HEK293 (cell line): Measurements from ENCODE around the gene ABI3.

Experiments
- CTCF ChIP-seq: fragments of 450-650 bp; formaldehyde crosslinking; IDR thresholded peaks from 2 replicates; pipeline ENCODE4 v1.5.1; 2016; ENCODE audit warnings: missing biosample characterization, missing genetic modification characterization
- ELK4 ChIP-seq: IDR thresholded peaks from 2 replicates; pipeline ENCODE4 v1.6.1; 2011; ENCODE audit warnings: mild to moderate bottlenecking, low read depth, low read length, borderline replicate concordance
- HOXC10 ChIP-seq: sonication (generic); formaldehyde crosslinking; IDR thresholded peaks from 2 replicates; pipeline ENCODE4 v1.8.1; 2023; ENCODE audit warnings: mild to moderate bottlenecking, missing genetic modification reagents
- KLF17 ChIP-seq: fragments of 450-650 bp; formaldehyde crosslinking; IDR thresholded peaks from 2 replicates; pipeline ENCODE4 v1.5.1; 2016; ENCODE audit warnings: missing biosample characterization, missing genetic modification characterization
- PBX3 ChIP-seq: sonication (generic); formaldehyde crosslinking; IDR thresholded peaks from 2 replicates; pipeline ENCODE4 v1.8.1; 2022; ENCODE audit warnings: mild to moderate bottlenecking, moderate library complexity, missing genetic modification reagents
- PRDM10 ChIP-seq: fragments of 450-650 bp; formaldehyde crosslinking; IDR thresholded peaks from 2 replicates; pipeline ENCODE4 v1.5.1; 2016; ENCODE audit warnings: missing biosample characterization, missing genetic modification characterization
- REST ChIP-seq: fragments of 450-650 bp; formaldehyde crosslinking; IDR thresholded peaks from 2 replicates; pipeline ENCODE4 v1.5.1; 2016; ENCODE audit warnings: missing biosample characterization, missing genetic modification characterization
- SP2 ChIP-seq: fragments of 450-650 bp; formaldehyde crosslinking; IDR thresholded peaks from 2 replicates; pipeline ENCODE4 v1.5.1; 2016; ENCODE audit warnings: missing biosample characterization, missing genetic modification characterization
- WT1 ChIP-seq: fragments of 450-650 bp; formaldehyde crosslinking; IDR thresholded peaks from 2 replicates; pipeline ENCODE4 v1.5.1; 2016; ENCODE audit warnings: missing biosample characterization, missing genetic modification characterization
- ZBTB10 ChIP-seq: fragments of 450-650 bp; formaldehyde crosslinking; IDR thresholded peaks from 2 replicates; pipeline ENCODE4 v1.5.1; 2016; ENCODE audit warnings: missing biosample characterization, missing genetic modification characterization
- ZBTB44 ChIP-seq: fragments of 450-650 bp; IDR thresholded peaks from 2 replicates; pipeline ENCODE4 v1.5.1; 2018; ENCODE audit warnings: missing biosample characterization, mild to moderate bottlenecking, missing genetic modification characterization
- ZBTB49 ChIP-seq: fragments of 450-650 bp; formaldehyde crosslinking; IDR thresholded peaks from 2 replicates; pipeline ENCODE4 v1.5.1; 2016; ENCODE audit warnings: missing biosample characterization, missing genetic modification characterization, low read depth
- ZNF335 ChIP-seq: fragments of 450-650 bp; formaldehyde crosslinking; conservative IDR thresholded peaks from 2 replicates; pipeline ENCODE4 v1.5.1; 2016; ENCODE audit warnings: missing biosample characterization, missing genetic modification characterization
- ZNF629 ChIP-seq: fragments of 450-650 bp; formaldehyde crosslinking; IDR thresholded peaks from 2 replicates; pipeline ENCODE4 v1.5.1; 2017; ENCODE audit warnings: missing biosample characterization, missing genetic modification characterization
- ZNF768 ChIP-seq: fragments of 450-650 bp; formaldehyde crosslinking; IDR thresholded peaks from 2 replicates; pipeline ENCODE4 v1.5.1; 2018; ENCODE audit warnings: missing biosample characterization, mild to moderate bottlenecking, missing genetic modification characterization
- ZNF777 ChIP-seq: fragments of 450-650 bp; formaldehyde crosslinking; IDR thresholded peaks from 2 replicates; pipeline ENCODE4 v1.5.1; 2017; ENCODE audit warnings: missing biosample characterization, missing genetic modification characterization, borderline replicate concordance

The ABI3 gene

GRCh38 chr17:49230636-49231562 is 20.4 kb downstream of the ABI3 start, which contains the start of gene PHOSPHO1 (continued):
- TF ChIP-seq ZBTB44 (peak; percentile 96), PBX3 (CRISPR knock-in tag) (0 out of 2 replicates have a peak, but pooled peaks have one; percentile 36), SP2 (tag by site-specific recombination) (peak; percentile 86), ZBTB49 (no peak), PRDM10 (tag by site-specific recombination) (peak; percentile 61), HOXC10 (no peak), ZNF768 (tag by site-specific recombination) (no peak), ZNF335 (tag by site-specific recombination) (peak; percentile 76), ZBTB10 (tag by site-specific recombination) (no peak), ZNF777 (0 out of 2 replicates have a peak, but pooled peaks have one; percentile 19), WT1 (tag by site-specific recombination) (no peak), ZNF629 (tag by site-specific recombination) (peak; percentile 65), REST (tag by site-specific recombination) (no peak), CTCF (tag by site-specific recombination) (no peak), KLF17 (tag by site-specific recombination) (peak; percentile 11; the same call in 1 of the 2 replicates), ELK4 (no peak)
